BJ (cell line): Measurements from ENCODE around the gene GRAP2. TPM values are rescaled to one million over a fixed set of nuclear protein-coding genes. Genes with fewer than 3 reads are reported as not detected.

Source experiments
- CTCF ChIA-PET: fragments of 350-600 bp; formaldehyde crosslinking; extraction: SDS; loops from one replicate; lab custom pipeline; 2021; ENCODE audit warnings: antibody characterized with exemption, inconsistent platforms; lab: Yijun Ruan, JAX
- POLR2A ChIA-PET: fragments of 300-600 bp; sonication (Branson Sonifier 250); formaldehyde crosslinking; extraction: SDS; loops from one replicate; lab custom pipeline; 2021; ENCODE audit warnings: antibody characterized with exemption; lab: Charles Lee
- DNase-seq: peaks from one replicate; pipeline ENCODE4 v3.0.0-alpha.2; 2011; ENCODE audit warnings: low read depth
- H3K27me3 ChIP-seq: 2 replicates; pipeline ENCODE4 v1.6.0; 2011; ENCODE audit warnings: low read length; ENCODE audit not compliant: control insufficient read depth, insufficient read depth
- H3K36me3 ChIP-seq: 2 replicates; pipeline ENCODE4 v1.5.1; 2011; ENCODE audit warnings: low read length; ENCODE audit not compliant: control insufficient read depth, insufficient read depth
- H3K4me3 ChIP-seq: 2 replicates; pipeline ENCODE4 v1.5.1; 2011; ENCODE audit warnings: low read depth, mild to moderate bottlenecking, control low read depth, low read length
- polyA plus RNA-seq: library from polyadenylated mRNA; depleted of rRNA; stranded (reverse); fragments of >200 nt; gene quantifications from 2 replicates; pipeline ENCODE4 v1.2.3, GENCODE V29; 2011; rRNA removed
- small RNA-seq: library from RNA; depleted of rRNA; stranded (forward); fragments of <200 nt; gene quantifications from one replicate; pipeline ENCODE3, GENCODE V24; 2012; ENCODE audit warnings: low replicate concordance, low read depth; ENCODE audit not compliant: insufficient read length
- TF ChIP-seq, protein P1 (sequence below): IDR thresholded peaks from 2 replicates; pipeline ENCODE4 v1.5.1; 2011; ENCODE audit warnings: low read depth, mild to moderate bottlenecking, control low read depth, inconsistent platforms, low read length, moderate library complexity; ENCODE audit not compliant: insufficient read depth

GRAP2 gene
- polyA plus RNA-seq, 1 experiment, result not detected

DNA sequence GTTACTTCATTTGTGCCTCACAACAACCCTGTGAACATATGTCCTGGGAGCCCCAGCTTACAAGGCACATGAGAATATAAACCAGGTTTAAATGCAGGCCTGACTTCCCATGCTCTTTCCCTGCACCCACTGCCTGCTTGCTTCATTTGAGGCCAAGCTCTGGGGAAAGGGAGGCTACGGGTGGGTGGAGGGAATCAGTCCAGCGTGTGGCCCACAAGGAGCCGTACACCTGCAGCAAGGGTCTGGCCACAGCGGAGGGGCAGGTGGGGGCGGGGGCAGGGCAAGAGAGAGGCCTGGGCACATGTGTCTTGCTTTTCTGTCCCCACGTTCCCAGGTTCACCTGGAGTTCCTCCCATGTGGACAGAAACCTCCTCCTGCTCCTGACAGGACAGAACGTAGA lies 120.1 kb downstream of the GRAP2 start:
- ChIA-PET CTCF (interaction anchor here (0.9 to 22.4 kb wide), 2 partner anchors 8 to 482 kb away, joined by 3 to 476 read pairs; partner anchors contain the start of gene RPS19BP1), POLR2A (interaction anchor here (0.6 kb wide), 1 partner anchor 7 kb away, joined by 3 read pairs; no protein-coding TSS in a partner anchor)
- TF ChIP-seq, protein P1, sequence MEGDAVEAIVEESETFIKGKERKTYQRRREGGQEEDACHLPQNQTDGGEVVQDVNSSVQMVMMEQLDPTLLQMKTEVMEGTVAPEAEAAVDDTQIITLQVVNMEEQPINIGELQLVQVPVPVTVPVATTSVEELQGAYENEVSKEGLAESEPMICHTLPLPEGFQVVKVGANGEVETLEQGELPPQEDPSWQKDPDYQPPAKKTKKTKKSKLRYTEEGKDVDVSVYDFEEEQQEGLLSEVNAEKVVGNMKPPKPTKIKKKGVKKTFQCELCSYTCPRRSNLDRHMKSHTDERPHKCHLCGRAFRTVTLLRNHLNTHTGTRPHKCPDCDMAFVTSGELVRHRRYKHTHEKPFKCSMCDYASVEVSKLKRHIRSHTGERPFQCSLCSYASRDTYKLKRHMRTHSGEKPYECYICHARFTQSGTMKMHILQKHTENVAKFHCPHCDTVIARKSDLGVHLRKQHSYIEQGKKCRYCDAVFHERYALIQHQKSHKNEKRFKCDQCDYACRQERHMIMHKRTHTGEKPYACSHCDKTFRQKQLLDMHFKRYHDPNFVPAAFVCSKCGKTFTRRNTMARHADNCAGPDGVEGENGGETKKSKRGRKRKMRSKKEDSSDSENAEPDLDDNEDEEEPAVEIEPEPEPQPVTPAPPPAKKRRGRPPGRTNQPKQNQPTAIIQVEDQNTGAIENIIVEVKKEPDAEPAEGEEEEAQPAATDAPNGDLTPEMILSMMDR, result no peak
- DNase-seq, result no peak
- Histone ChIP-seq H3K36me3 (no peaks in the 10 kb centered on the region), H3K4me3 (no peak overlapping the region), H3K27me3 (0 out of 2 replicates have a peak, but pooled peaks cover 3% of the 10 kb centered on the region)

GRCh38 chr22:40021401-40022000 lies 120.6 kb downstream of the GRAP2 start:
- Histone ChIP-seq H3K27me3 (0 out of 2 replicates have a peak, but pooled peaks cover 3% of the 10 kb centered on the region), H3K36me3 (no peaks in the 10 kb centered on the region), H3K4me3 (no peak overlapping the region)
- TF ChIP-seq, protein P1, result no peak
- CTCF ChIA-PET, result interaction anchor here (0.8 to 22.4 kb wide), 3 partner anchors 8 to 482 kb away, joined by 3 to 476 read pairs (median 3); partner anchors contain the start of gene RPS19BP1
- POLR2A ChIA-PET, result interaction anchor here (0.6 kb wide), 1 partner anchor 8 kb away, joined by 3 read pairs; no protein-coding TSS in a partner anchor
- DNase-seq, result no peak

DNA sequence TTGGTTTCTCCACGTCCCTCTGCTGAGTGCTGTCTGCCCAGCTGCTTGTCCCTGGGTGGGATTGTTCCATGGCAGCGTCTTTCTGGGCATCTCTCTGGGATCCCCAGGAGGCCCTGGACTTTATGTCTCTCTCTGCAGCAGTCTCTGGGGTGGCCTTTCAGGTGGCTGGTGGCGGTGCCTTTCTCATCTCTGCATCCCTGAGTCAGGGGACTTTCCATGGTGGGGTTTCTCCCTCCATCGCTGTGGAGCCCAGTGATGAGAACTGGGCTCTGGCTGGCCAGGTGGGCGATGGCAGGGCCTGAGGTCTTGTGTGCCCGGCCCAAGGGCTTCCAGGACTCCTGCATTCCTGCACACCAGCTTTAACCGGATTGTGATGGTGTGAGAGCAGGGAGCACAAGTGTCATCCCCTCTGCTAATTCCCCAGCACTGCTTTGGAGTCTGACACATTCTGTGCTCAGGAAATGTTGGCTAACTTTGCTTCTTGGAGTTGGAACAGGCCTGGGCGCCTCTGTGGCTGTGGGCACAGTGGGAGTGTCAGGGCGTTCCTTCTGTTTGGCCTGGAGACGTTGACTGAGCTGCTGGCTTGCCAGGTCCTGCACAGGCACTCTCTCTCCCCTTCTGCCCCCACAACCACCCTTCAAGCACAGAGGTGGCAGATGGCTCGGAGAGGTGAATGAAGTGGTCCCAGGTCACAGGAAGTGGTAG lies 121.8 kb downstream of the GRAP2 start:
- DNase-seq, result no peak
- Histone ChIP-seq H3K27me3 (0 out of 2 replicates have a peak, but pooled peaks cover 3% of the 10 kb centered on the region), H3K36me3 (no peaks in the 10 kb centered on the region), H3K4me3 (no peak overlapping the region)
- CTCF ChIA-PET, result interaction anchor here (0.8 to 22.4 kb wide), 4 partner anchors 13 to 483 kb away, joined by 3 to 476 read pairs (median 4); partner anchors contain the start of gene RPS19BP1
- TF ChIP-seq, protein P1, result no peak
- POLR2A ChIA-PET, result no interaction called here

Small RNA genes within 50 kb of the gene (small RNA-seq; reads per million reads assigned to genes)
- not detected for gene RN7SKP210

Other genes starting within 250 kb of the GRAP2 start
- gene ENTHD1, start 7.3 kb upstream of the GRAP2 start, polyA plus RNA-seq, result not detected in 2 replicates
- not detected in 2 replicates for gene TMA7B, start 59.3 kb downstream of the GRAP2 start, polyA plus RNA-seq
- gene FAM83F, start 93.9 kb downstream of the GRAP2 start, polyA plus RNA-seq, result not detected in 2 replicates